Activated naive CD8-positive, alpha-beta T cell treated with anti-CD3 and anti-CD28 coated beads for 36 hours (primary cell): Measurements from ENCODE around the gene FAM222B. TPM values are rescaled to one million over a fixed set of nuclear protein-coding genes. Genes with fewer than 3 reads are reported as not detected.
"Not testable (repeated sequence)": the region's sequence is repeated elsewhere in the genome, so short reads cannot be mapped to it uniquely, and the experiment has no call there.

Source experiments
- DNase-seq: peaks from one replicate; pipeline ENCODE4 v3.0.0; 2021
- H3K27ac Mint-ChIP-seq: one replicate; pipeline ENCODE4 v1.8.0; 2022; ENCODE audit warnings: mild to moderate bottlenecking, moderate library complexity, mixed read lengths
- H3K27me3 Mint-ChIP-seq: one replicate; pipeline ENCODE4 v1.8.0; 2022; ENCODE audit warnings: mild to moderate bottlenecking, mixed read lengths
- H3K36me3 Mint-ChIP-seq: one replicate; pipeline ENCODE4 v1.8.0; 2021; ENCODE audit warnings: mild to moderate bottlenecking, mixed read lengths
- H3K4me1 Mint-ChIP-seq: one replicate; pipeline ENCODE4 v1.8.0; 2021; ENCODE audit warnings: mixed read lengths
- H3K4me3 Mint-ChIP-seq: one replicate; pipeline ENCODE4 v1.8.0; 2022; ENCODE audit warnings: mild to moderate bottlenecking, moderate library complexity, mixed read lengths
- H3K9me3 Mint-ChIP-seq: one replicate; pipeline ENCODE4 v1.8.0; 2022; ENCODE audit warnings: mixed read lengths
- total RNA-seq, 2 experiments: library from RNA; stranded (reverse); gene quantifications; one replicate each; pipeline ENCODE4 v1.2.3, GENCODE V29; 2021

Gene FAM222B
- total RNA-seq, 2 experiments from 2014 or later, result 13.9 to 14.2 TPM

GRCh38 chr17:28741358-28742349, 100.9 kb downstream of the FAM222B start:
- peak overlapping the region; percentile 54 for H3K27ac Mint-ChIP-seq
- H3K9me3 Mint-ChIP-seq, result peaks cover 4% of the 10 kb centered on the region
- H3K36me3 Mint-ChIP-seq, result peaks cover 69% of the 10 kb centered on the region
- H3K4me3 Mint-ChIP-seq, result peak overlapping the region; percentile 81
- H3K27me3 Mint-ChIP-seq, result no peaks in the 10 kb centered on the region
- DNase-seq, result no peak
- H3K4me1 Mint-ChIP-seq, result peaks cover 35% of the 10 kb centered on the region

- no peak for DNase-seq
- H3K27ac Mint-ChIP-seq, result peak overlapping the region; percentile 54
- peaks cover 67% of the 10 kb centered on the region for H3K36me3 Mint-ChIP-seq
- no peak overlapping the region for H3K4me3 Mint-ChIP-seq
- no peaks in the 10 kb centered on the region for H3K27me3 Mint-ChIP-seq
- H3K9me3 Mint-ChIP-seq, result peaks cover 4% of the 10 kb centered on the region
- H3K4me1 Mint-ChIP-seq, result peaks cover 33% of the 10 kb centered on the region
These were observed 101.9 kb downstream of the FAM222B start for GRCh38 chr17:28740406-28741357.

- peak; percentile 77 for DNase-seq
- H3K4me1 Mint-ChIP-seq, result peaks cover 35% of the 10 kb centered on the region
- peak overlapping the region; percentile 69 for H3K4me3 Mint-ChIP-seq
- peaks cover 64% of the 10 kb centered on the region for H3K36me3 Mint-ChIP-seq
- H3K27me3 Mint-ChIP-seq, result no peaks in the 10 kb centered on the region
- H3K9me3 Mint-ChIP-seq, result peaks cover 4% of the 10 kb centered on the region
- H3K27ac Mint-ChIP-seq, result peak overlapping the region; percentile 81
These were observed 103.8 kb downstream of the FAM222B start for GRCh38 chr17:28738680-28739384.

- peak overlapping the region; percentile 53 for H3K4me3 Mint-ChIP-seq
- H3K27ac Mint-ChIP-seq, result peak overlapping the region; percentile 81
- H3K9me3 Mint-ChIP-seq, result peaks cover 4% of the 10 kb centered on the region
- H3K27me3 Mint-ChIP-seq, result no peaks in the 10 kb centered on the region
- no peak for DNase-seq
- H3K36me3 Mint-ChIP-seq, result peaks cover 64% of the 10 kb centered on the region
- peaks cover 40% of the 10 kb centered on the region for H3K4me1 Mint-ChIP-seq
These were observed 104.6 kb downstream of the FAM222B start for GRCh38 chr17:28737770-28738679.

- peaks cover 64% of the 10 kb centered on the region for H3K36me3 Mint-ChIP-seq
- peaks cover 42% of the 10 kb centered on the region for H3K4me1 Mint-ChIP-seq
- no peaks in the 10 kb centered on the region for H3K27me3 Mint-ChIP-seq
- H3K9me3 Mint-ChIP-seq, result peaks cover 4% of the 10 kb centered on the region
- DNase-seq, result no peak
- H3K4me3 Mint-ChIP-seq, result no peak overlapping the region
- no peak overlapping the region for H3K27ac Mint-ChIP-seq
These were observed 105.3 kb downstream of the FAM222B start for GRCh38 chr17:28737316-28737715.

GRCh38 chr17:28735913-28736769, 106.4 kb downstream of the FAM222B start:
- H3K27ac Mint-ChIP-seq, H3K4me3 Mint-ChIP-seq: not testable (repeated sequence)
- peaks cover 32% of the 10 kb centered on the region for H3K4me1 Mint-ChIP-seq

GRCh38 chr17:28735242-28735722, 107.3 kb downstream of the FAM222B start:
- Mint-ChIP-seq H3K27ac (no peak overlapping the region), H3K27me3 (no peaks in the 10 kb centered on the region), H3K9me3 (peaks cover 3% of the 10 kb centered on the region), H3K4me1 (peaks cover 27% of the 10 kb centered on the region), H3K36me3 (peaks cover 46% of the 10 kb centered on the region), H3K4me3 (no peak overlapping the region)
- no peak for DNase-seq

More at GRCh38 chr17:28735913-28736769, 106.4 kb downstream of the FAM222B start:
- not testable (repeated sequence) for H3K27me3 Mint-ChIP-seq, H3K9me3 Mint-ChIP-seq, DNase-seq
- peaks cover 55% of the 10 kb centered on the region for H3K36me3 Mint-ChIP-seq

GRCh38 chr17:28734712-28735241, 107.8 kb downstream of the FAM222B start:
- no peaks in the 10 kb centered on the region for H3K27me3 Mint-ChIP-seq
- no peak overlapping the region for H3K4me3 Mint-ChIP-seq
- DNase-seq, result no peak
- H3K36me3 Mint-ChIP-seq, result peaks cover 41% of the 10 kb centered on the region
- H3K4me1 Mint-ChIP-seq, result peaks cover 27% of the 10 kb centered on the region
- H3K9me3 Mint-ChIP-seq, result peaks cover 2% of the 10 kb centered on the region
- no peak overlapping the region for H3K27ac Mint-ChIP-seq

GRCh38 chr17:28733346-28733745, 109.2 kb downstream of the FAM222B start:
- Mint-ChIP-seq H3K9me3 (no peaks in the 10 kb centered on the region), H3K27me3 (no peaks in the 10 kb centered on the region), H3K27ac (no peak overlapping the region), H3K36me3 (peaks cover 28% of the 10 kb centered on the region), H3K4me3 (no peak overlapping the region), H3K4me1 (peaks cover 23% of the 10 kb centered on the region)
- no peak for DNase-seq

- H3K36me3 Mint-ChIP-seq, result peaks cover 13% of the 10 kb centered on the region
- peak overlapping the region; percentile 53 for H3K27ac Mint-ChIP-seq
- DNase-seq, result no peak
These were observed 112.7 kb downstream of the FAM222B start for GRCh38 chr17:28729950-28730330.

GRCh38 chr17:28728364-28729200, 114.0 kb downstream of the FAM222B start, which contains the start of gene NEK8:
NEK8 (plus strand) TSS chr17:28728788; CDS start chr17:28728814, 26 bp downstream.
- Mint-ChIP-seq H3K4me3 (peak within 1 kb of the TSS; percentile 100), H3K27ac (peak within 1 kb of the TSS; percentile 99)

More at GRCh38 chr17:28729950-28730330, 112.7 kb downstream of the FAM222B start:
- Mint-ChIP-seq H3K9me3 (no peaks in the 10 kb centered on the region), H3K4me1 (peaks cover 29% of the 10 kb centered on the region), H3K27me3 (peaks cover 4% of the 10 kb centered on the region), H3K4me3 (no peak overlapping the region)

More at GRCh38 chr17:28728364-28729200, 114.0 kb downstream of the FAM222B start, which contains the start of gene NEK8:
- H3K27me3 Mint-ChIP-seq, result peaks cover 4% of the 10 kb centered on the region
- peaks cover 23% of the 10 kb centered on the region for H3K36me3 Mint-ChIP-seq
- no peaks in the 10 kb centered on the region for H3K9me3 Mint-ChIP-seq
- H3K4me1 Mint-ChIP-seq, result peaks cover 37% of the 10 kb centered on the region
- DNase-seq, result peak; percentile 97
